Spinal cord (tissue), 10 donors: Measurements from ENCODE around the gene KEAP1. TPM values are rescaled to one million over a fixed set of nuclear protein-coding genes. Genes with fewer than 3 reads are reported as not detected.
A peak's percentile ranks its signal among the peaks of the same experiment; 100 is the strongest.
"Not testable (repeated sequence)": the region's sequence is repeated elsewhere in the genome, so short reads cannot be mapped to it uniquely, and the experiment has no call there.

ENCODE experiments used
- DNase-seq, 6 donors: peaks; one replicate each; pipeline versions ENCODE4 v3.0.0 to v3.0.0-alpha.2; 2013 to 2015; ENCODE audit warnings: low spot score in 6 of 6, low read depth in 4 of 6
- H3K27ac ChIP-seq: one replicate; pipeline ENCODE4 v1.5.1; 2013; ENCODE audit warnings: low read depth, low read length, control low read depth
- H3K27me3 ChIP-seq: one replicate; pipeline ENCODE4 v1.6.1; 2013; ENCODE audit warnings: low read length; ENCODE audit not compliant: control insufficient read depth, insufficient read depth
- H3K36me3 ChIP-seq: one replicate; pipeline ENCODE4 v1.6.1; 2013; ENCODE audit warnings: low read length; ENCODE audit not compliant: control insufficient read depth, insufficient read depth
- H3K4me1 ChIP-seq: one replicate; pipeline ENCODE4 v1.6.1; 2013; ENCODE audit warnings: low read length; ENCODE audit not compliant: control insufficient read depth, insufficient read depth
- H3K4me3 ChIP-seq: one replicate; pipeline ENCODE4 v1.5.1; 2013; ENCODE audit warnings: low read depth, low read length, control low read depth
- H3K9me3 ChIP-seq: one replicate; pipeline ENCODE4 v1.6.1; 2013; ENCODE audit warnings: low read length; ENCODE audit not compliant: control insufficient read depth, insufficient read depth
- WGBS: methylation state at CpG from one replicate; pipeline ENCODE4 v1.1.5; 2013; ENCODE audit warnings: missing lambda C conversion rate; ENCODE audit not compliant: insufficient coverage; 5-methylcytosine and 5-hydroxymethylcytosine counted together
- polyA plus RNA-seq, 2 donors: library from polyadenylated mRNA; unstranded; fragments of 120-200 nt; gene quantifications; one replicate each; pipeline ENCODE4 v1.2.1, GENCODE V29; 2013; ENCODE audit not compliant: insufficient read length in 2 of 2
- total RNA-seq, 2 donors: library from RNA; depleted of rRNA in 1 of 2; stranded (reverse); fragments of 120-200 nt in 1 of 2; fragments of >200 nt in 1 of 2; gene quantifications; one replicate each; pipeline versions ENCODE4 v1.2.3 to v1.2.4, GENCODE V29; 2013 to 2014
- donor health status: healthy.

KEAP1 gene
- total and polyA plus RNA-seq, 4 donors = 40.5 to 93.6 (median 68.4) TPM

DNA sequence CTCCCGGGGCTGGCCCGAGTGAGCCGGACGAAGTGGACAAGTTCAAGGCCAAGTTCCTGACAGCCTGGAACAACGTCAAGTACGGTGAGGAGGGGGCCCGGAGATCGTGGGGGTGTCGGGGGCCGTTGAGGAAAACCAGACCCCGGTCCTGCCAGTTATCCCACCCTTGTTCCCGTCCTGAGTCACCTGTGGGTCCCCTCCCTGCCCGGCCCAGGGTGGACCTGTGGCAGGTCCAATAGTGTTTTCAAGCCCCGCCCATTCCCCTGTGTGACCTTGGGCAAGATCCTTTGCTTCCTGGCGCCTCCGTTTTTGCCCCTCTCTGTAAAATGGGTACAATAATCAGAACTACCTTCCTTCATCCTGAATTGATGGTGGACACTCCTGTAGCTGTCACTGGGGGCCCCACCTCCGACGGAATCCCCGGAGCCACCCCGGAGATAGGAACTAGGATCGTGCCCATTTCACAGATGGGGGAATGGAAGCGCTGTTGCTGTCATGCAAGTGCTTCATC, 41.1 kb upstream of the KEAP1 start:
- peak in 1 of 6 donors; percentile 34 for DNase-seq
- Histone ChIP-seq H3K4me3 (peak overlapping the region; percentile 68), H3K36me3 (peaks cover 37% of the 10 kb centered on the region), H3K4me1 (peaks cover 22% of the 10 kb centered on the region), H3K27me3 (no peaks in the 10 kb centered on the region), H3K9me3 (no peaks in the 10 kb centered on the region), H3K27ac (peak overlapping the region; percentile 15)
- WGBS = 13% methylated on average over 18 of the region's 22 CpGs

DNA sequence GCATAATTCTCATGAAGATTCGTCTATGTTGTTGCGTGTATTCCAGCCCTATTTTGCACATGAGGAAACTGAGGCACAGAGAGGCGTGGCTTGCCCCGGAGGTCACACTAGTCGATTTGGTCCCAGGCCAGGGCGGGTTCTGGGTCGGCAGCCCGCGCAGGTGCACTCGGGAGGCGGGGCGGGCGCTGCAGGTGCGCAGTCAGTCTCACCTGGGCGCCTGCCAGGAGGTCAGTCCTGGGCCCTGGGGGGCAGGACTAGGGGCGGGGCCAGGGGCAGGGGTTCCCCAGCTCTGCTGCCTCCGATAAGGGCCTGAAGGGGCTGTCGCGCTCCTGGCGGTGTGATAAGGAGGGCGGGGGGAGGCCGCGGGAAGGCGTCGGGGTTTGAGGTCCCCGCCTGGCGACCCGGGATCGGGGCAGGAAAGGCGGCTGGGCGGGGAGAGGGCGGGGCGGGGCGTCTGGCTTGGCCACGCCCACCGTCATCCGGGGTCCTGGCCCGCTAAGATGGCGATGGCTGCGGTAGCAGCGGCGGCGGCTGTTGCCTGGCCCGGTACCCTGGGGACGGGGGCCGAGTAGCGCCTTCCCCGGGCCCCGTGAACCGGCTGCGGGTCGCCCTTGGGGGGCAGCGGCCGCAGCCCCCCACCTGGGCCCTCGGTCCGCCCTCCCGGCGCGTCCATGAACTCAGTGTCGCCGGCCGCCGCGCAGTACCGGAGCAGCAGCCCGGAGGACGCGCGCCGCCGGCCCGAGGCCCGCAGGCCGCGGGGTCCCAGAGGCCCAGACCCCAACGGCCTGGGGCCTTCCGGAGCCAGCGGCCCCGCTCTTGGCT, 40.5 kb upstream of the KEAP1 start, which contains the start of gene ATG4D:
TSS of gene ATG4D (plus strand) at position 485 of the 822 bp plus-strand sequence. CDS start at position 672, 187 bp downstream.
- H3K36me3 ChIP-seq = peaks cover 30% of the 10 kb centered on the region
- DNase-seq = peak in 3 of 6 donors; percentile 53 to 91 (median 90)
- 1% methylated on average over 79 of the region's 79 CpGs for WGBS
- no peaks in the 10 kb centered on the region for H3K9me3 ChIP-seq
- peak within 1 kb of the TSS; percentile 33 for H3K27ac ChIP-seq
- peak within 1 kb of the TSS; percentile 68 for H3K4me3 ChIP-seq
- peaks cover 22% of the 10 kb centered on the region for H3K4me1 ChIP-seq
- no peaks in the 10 kb centered on the region for H3K27me3 ChIP-seq

DNA sequence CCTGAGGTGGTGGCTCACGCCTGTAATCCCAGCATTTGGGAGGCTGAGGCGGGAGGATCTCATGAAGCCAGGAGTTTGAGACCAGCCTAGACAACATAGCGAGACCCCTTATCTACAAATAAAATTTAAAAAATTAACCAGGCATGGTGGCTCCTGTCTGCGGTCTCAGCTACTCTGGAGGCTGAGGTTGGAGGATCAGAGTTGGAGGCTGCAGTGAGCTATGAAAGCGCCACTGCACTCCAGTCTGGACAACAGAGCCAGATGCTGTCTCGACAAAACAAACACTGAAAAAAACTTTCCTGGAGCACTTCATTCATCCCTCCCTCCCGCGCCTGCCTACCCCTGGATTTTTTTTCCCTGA, 39.9 kb upstream of the KEAP1 start:
- 53% methylated on average over 5 of the region's 8 CpGs for WGBS
- peaks cover 22% of the 10 kb centered on the region for H3K4me1 ChIP-seq
- H3K27me3 ChIP-seq = no peaks in the 10 kb centered on the region
- no peak overlapping the region for H3K27ac ChIP-seq
- no peaks in the 10 kb centered on the region for H3K9me3 ChIP-seq
- peaks cover 24% of the 10 kb centered on the region for H3K36me3 ChIP-seq
- H3K4me3 ChIP-seq = peak overlapping the region; percentile 68
- no peak for DNase-seq

DNA sequence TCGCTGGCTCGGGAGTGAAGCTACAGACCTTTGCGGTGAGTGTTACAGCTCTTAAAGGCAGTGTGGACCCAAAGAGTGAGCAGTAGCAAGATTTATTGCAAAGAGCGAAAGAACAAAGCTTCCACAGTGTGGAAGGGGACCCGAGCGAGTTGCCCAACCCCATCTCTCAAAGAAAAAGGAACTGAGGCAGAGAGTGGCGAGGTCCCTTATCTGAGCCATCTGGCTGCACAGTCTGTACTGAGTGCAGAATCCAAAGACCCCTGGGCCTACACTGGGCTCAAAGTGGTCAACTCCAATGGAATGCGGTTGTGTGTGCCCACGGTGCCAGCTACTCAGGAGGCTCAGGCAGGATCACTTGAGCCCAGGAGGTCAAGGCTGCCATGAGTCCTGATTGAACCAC, 35.9 kb upstream of the KEAP1 start:
- not testable (repeated sequence) for H3K27me3 ChIP-seq, H3K9me3 ChIP-seq, H3K27ac ChIP-seq, H3K36me3 ChIP-seq, H3K4me3 ChIP-seq, DNase-seq, H3K4me1 ChIP-seq
- 63% methylated on average over 6 of the region's 9 CpGs for WGBS

DNA sequence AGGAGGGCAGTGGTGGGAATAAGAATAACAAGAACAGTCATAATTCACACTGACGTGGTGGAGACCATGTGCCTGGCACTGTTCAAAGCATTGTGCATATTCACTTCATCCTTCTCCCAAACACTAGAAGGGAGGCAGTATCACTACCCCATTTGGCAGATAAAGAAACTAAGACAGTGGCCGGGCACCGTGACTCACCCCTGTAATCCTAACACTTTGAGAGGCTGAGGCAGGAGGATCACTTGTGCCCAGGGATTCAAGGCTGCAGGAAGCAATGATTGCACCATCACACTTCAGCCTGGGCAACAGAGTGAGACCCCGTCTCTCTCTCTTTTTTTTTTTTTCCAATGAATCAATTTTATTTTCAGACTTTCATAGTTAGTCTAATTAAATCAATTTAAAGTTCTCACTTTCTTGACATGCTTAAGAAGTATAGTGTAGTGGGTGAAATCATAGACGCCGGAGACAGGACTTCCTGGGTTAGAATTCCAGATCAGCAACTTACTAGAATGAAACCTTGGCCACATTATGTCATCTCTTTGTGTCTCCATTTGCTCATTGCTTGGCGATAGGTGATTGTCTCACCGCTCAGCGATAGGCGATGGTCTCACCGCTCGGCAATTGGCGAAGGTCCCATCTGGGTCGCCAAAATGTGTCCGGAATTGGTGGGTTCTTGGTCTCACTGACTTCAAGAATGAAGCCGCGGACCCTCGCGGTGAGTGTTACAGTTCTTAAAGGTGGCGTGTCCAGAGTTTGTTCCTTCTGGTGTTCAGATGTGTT, 35.2 kb upstream of the KEAP1 start:
- Histone ChIP-seq H3K4me1 (peaks cover 5% of the 10 kb centered on the region), H3K9me3 (no peaks in the 10 kb centered on the region), H3K27me3 (no peaks in the 10 kb centered on the region), H3K36me3 (no peaks in the 10 kb centered on the region), H3K4me3 (no peak overlapping the region), H3K27ac (no peak overlapping the region)
- 86% methylated on average over 8 of the region's 20 CpGs for WGBS
- no peak for DNase-seq

DNA sequence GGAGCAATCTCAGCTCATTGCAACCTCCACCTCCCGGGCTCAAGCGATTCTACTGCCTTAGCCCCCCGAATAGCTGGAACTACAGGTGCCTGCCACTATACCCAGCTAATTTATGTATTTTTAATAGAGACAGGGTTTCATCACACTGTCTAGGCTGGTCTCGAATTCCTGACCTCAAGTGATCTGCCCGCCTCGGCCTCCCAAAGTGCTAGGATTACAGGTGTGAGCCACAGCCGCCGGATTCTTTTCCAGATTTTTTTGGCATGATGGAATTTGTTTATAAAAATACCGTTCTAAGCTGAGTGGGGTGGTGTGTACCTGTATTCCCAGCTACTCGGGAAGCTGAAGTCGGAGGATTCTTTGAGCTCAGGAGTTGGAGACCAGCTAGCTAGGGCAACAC, 34.5 kb upstream of the KEAP1 start:
- Histone ChIP-seq H3K27ac (no peak overlapping the region), H3K27me3 (no peaks in the 10 kb centered on the region), H3K36me3 (no peaks in the 10 kb centered on the region), H3K9me3 (no peaks in the 10 kb centered on the region), H3K4me1 (no peaks in the 10 kb centered on the region), H3K4me3 (no peak overlapping the region)
- DNase-seq = no peak
- WGBS = 86% methylated on average over 6 of the region's 11 CpGs

DNA sequence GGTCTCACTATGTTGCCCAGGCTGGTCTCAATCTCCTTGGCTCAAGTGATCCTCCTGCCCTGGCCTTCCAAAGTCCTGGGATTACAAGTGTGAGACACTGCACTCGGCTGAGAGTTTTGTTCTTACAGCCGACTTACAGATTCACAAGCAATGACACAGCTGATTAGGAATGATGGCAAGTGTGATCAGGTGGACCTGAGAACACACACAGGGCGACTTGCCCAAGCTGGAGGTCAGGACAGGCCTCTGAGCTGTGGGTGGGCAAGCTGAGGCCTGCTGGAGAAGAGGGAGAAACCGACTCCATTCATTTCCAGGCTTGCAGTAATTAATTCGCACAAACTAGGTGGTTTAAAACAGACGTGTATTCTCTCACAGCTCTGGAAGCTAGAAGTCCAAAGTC, 32.5 kb upstream of the KEAP1 start:
- H3K9me3 ChIP-seq = no peaks in the 10 kb centered on the region
- H3K4me1 ChIP-seq = no peaks in the 10 kb centered on the region
- 76% methylated on average over 4 of the region's 6 CpGs for WGBS
- no peaks in the 10 kb centered on the region for H3K27me3 ChIP-seq
- no peaks in the 10 kb centered on the region for H3K36me3 ChIP-seq
- no peak overlapping the region for H3K27ac ChIP-seq
- no peak overlapping the region for H3K4me3 ChIP-seq
- no peak for DNase-seq

DNA sequence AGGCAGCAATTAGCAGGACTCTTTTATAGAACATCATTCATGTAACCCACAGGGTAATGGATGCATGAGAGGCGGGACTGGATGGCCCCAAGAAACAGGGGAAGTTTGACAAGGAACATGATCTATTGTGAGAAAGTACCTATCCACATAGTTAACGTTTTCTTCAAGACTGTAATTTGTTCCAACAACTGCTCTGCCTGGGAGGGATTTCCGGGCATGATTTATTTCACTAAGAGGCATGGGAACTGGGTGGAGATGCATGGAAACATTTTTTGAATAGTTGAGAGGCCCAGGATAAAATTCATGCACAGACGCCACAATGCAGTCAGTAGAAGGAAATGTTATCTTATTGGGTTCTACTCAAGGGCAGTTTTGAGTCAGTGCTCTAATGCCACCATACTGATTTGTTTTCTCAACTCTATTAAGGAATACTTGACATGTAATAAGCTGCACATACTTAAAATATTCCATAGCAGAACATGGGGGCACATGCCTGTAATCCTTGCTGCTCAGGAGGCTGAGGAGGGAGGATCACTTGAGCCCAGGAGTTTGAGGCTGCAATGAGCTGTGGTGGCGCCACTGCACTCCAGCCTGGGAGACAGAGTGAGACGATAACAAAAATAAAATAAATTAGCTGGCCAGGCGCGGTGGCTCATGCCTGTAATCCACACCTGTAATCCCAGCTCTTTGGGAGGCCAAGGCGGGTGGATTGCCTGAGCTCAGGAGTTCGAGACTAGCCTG, 30.7 kb upstream of the KEAP1 start:
- Histone ChIP-seq H3K27me3 (no peaks in the 10 kb centered on the region), H3K36me3 (no peaks in the 10 kb centered on the region), H3K9me3 (no peaks in the 10 kb centered on the region), H3K27ac (no peak overlapping the region), H3K4me3 (no peak overlapping the region), H3K4me1 (no peaks in the 10 kb centered on the region)
- DNase-seq = no peak
- WGBS = 81% methylated on average over 4 of the region's 10 CpGs

DNA sequence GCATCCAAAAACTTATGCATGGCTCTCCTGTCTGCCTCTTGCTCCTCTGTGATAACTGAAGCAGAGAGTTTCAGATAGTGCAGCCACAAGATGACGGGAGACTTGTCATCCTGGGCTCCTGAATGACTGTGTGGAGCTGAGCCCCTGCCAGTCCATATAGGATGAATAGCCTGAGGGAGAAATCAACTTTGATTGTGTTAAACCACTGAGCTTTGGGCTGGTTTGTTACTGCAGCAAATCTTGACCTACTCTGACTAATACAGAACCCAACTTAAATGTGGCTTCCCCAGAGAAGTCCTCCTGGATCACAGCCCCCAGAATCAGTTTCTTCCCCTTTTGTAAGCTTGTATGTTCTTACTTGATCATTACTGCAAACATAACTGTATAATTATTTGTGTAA, 29.3 kb upstream of the KEAP1 start:
- Histone ChIP-seq H3K9me3 (no peaks in the 10 kb centered on the region), H3K4me1 (no peaks in the 10 kb centered on the region), H3K4me3 (no peak overlapping the region), H3K27me3 (no peaks in the 10 kb centered on the region), H3K36me3 (no peaks in the 10 kb centered on the region), H3K27ac (no peak overlapping the region)
- 90% methylated on average over 1 of the region's 1 CpG for WGBS
- no peak for DNase-seq
